K562 (cell line): ENCODE measurements around the gene CACNA1C. TPM values are rescaled to one million over a fixed set of nuclear protein-coding genes. Genes with fewer than 3 reads are reported as not detected.
"Not testable (repeated sequence)": the region's sequence is repeated elsewhere in the genome, so short reads cannot be mapped to it uniquely, and the experiment has no call there.

Experiments
- ATAC-seq: fragments of 200-7000 bp; cut with Tn5 transposase; 3 replicates; pipeline ENCODE4 v1.9.1; 2020; ENCODE audit warnings: moderate library complexity
- BruUV-seq: library from RNA; stranded (reverse); fragments of 400-500 nt; replicated peaks from 2 replicates; lab custom pipeline; 2021; lab: Mats Ljungman, UMichigan
- CTCF ChIA-PET: fragments of 300-600 bp; formaldehyde crosslinking; extraction: SDS; loops from one replicate; lab custom pipeline; 2021; ENCODE audit warnings: low intra/inter-chr PET ratio; lab: Yijun Ruan, JAX
- POLR2A ChIA-PET: fragments of 300-600, 350-650 bp; sonication (Branson Sonifier 250); formaldehyde crosslinking; extraction: SDS; loops from one replicate; lab custom pipeline; 2021; ENCODE audit warnings: antibody characterized with exemption, inconsistent platforms; lab: Yijun Ruan, JAX
- DNase-seq, 4 experiments: peaks; one replicate each; pipeline versions ENCODE4 v3.0.0 to v3.0.0-alpha.2; 2011 to 2018; ENCODE audit warnings: low spot score in 3 of 4, mixed read lengths in 3 of 4; ENCODE audit errors: extremely low read depth in 1 of 4
- FAIRE-seq: peaks from 2 replicates; lab custom pipeline; 2011; peaks lifted over from hg19 to GRCh38; lab: Jason Lieb, UNC
- H2AFZ ChIP-seq: 2 replicates; pipeline ENCODE4 v1.6.0; 2011; ENCODE audit warnings: low read depth, low read length, control low read depth, inconsistent platforms
- H3K27ac ChIP-seq: fragments of 200-600 bp; 3 replicates; pipeline ENCODE4 v1.8.0; 2011; ENCODE audit warnings: low read depth, mild to moderate bottlenecking, control low read depth, inconsistent platforms, low read length, moderate library complexity, mixed read lengths; ENCODE audit errors: extremely low read depth
- H3K27me3 ChIP-seq, 2 experiments: fragments of 300-600 bp in 1 of 2; 2 replicates in 1 of 2; 3 replicates in 1 of 2; pipeline versions ENCODE4 v1.6.0 to v1.8.0; 2011; ENCODE audit warnings: inconsistent platforms in 2 of 2, low read length in 2 of 2, mild to moderate bottlenecking in 1 of 2, mixed read lengths in 1 of 2, moderate library complexity in 1 of 2; ENCODE audit not compliant: control insufficient read depth in 2 of 2, insufficient read depth in 2 of 2
- H3K36me3 ChIP-seq: fragments of 300-600 bp; 3 replicates; pipeline ENCODE4 v1.8.0; 2011; ENCODE audit warnings: mild to moderate bottlenecking, low read length, inconsistent platforms; ENCODE audit not compliant: control insufficient read depth, insufficient read depth
- H3K4me1 ChIP-seq, 2 experiments: fragments of 200-600 bp in 1 of 2; replicated peaks in 1 of 2; 2 replicates in 1 of 2; 3 replicates in 1 of 2; pipeline versions ENCODE4 v1.5.1 to v1.8.0; 2011; ENCODE audit warnings: inconsistent platforms in 2 of 2, low read length in 2 of 2, mild to moderate bottlenecking in 1 of 2, mixed read lengths in 1 of 2, moderate library complexity in 1 of 2; ENCODE audit not compliant: control insufficient read depth in 2 of 2, insufficient read depth in 2 of 2
- H3K4me2 ChIP-seq: 2 replicates; pipeline ENCODE4 v1.6.1; 2011; ENCODE audit warnings: low read length, control low read depth, inconsistent platforms, mixed read lengths; ENCODE audit not compliant: insufficient read depth
- H3K4me3 ChIP-seq: fragments of 200-600 bp; sonication (generic), shearing (Covaris generic); 2 replicates; pipeline ENCODE4 v1.5.1; 2016; ENCODE audit warnings: control low read depth, inconsistent platforms
- H3K79me2 ChIP-seq: fragments of 200-600 bp; 3 replicates; pipeline ENCODE4 v1.8.0; 2011; ENCODE audit warnings: low read length, inconsistent platforms; ENCODE audit not compliant: control insufficient read depth, insufficient read depth
- H3K9ac ChIP-seq, 2 experiments: 2 replicates each; pipeline versions ENCODE4 v1.6.0 to v1.6.1; 2011; ENCODE audit warnings: low read depth in 2 of 2, low read length in 2 of 2, control low read depth in 1 of 2, inconsistent platforms in 1 of 2, mild to moderate bottlenecking in 1 of 2, mixed read lengths in 1 of 2; ENCODE audit not compliant: insufficient read depth in 1 of 2
- H3K9me1 ChIP-seq: one replicate; pipeline ENCODE4 v1.6.0; 2011; ENCODE audit warnings: inconsistent platforms, mild to moderate bottlenecking, low read length, moderate library complexity; ENCODE audit not compliant: control insufficient read depth, insufficient read depth
- H3K9me3 ChIP-seq: replicated peaks from 2 replicates; pipeline ENCODE4 v1.5.1; 2011; ENCODE audit warnings: low read depth, low read length, inconsistent platforms; ENCODE audit not compliant: control insufficient read depth, insufficient read depth
- H4K20me1 ChIP-seq: replicated peaks from 2 replicates; pipeline ENCODE4 v1.6.1; 2011; ENCODE audit warnings: low read length, inconsistent platforms, mixed read lengths; ENCODE audit not compliant: control insufficient read depth, insufficient read depth
- DACH1 ChIP-seq: fragments of 450-650 bp; IDR thresholded peaks from 2 replicates; pipeline ENCODE4 v1.6.1; 2018; ENCODE audit not compliant: partially characterized antibody
- MAFK ChIP-seq: IDR thresholded peaks from 2 replicates; pipeline ENCODE4 v1.6.1; 2011; ENCODE audit warnings: low read length, improper control_type of control experiment
- RHOXF2B ChIP-seq: fragments of 250-450 bp; sonication (Bioruptor Pico); conservative IDR thresholded peaks from 2 replicates; pipeline ENCODE4 v1.5.1; 2021
- WGBS: fragments of 100-300 bp; shearing (Covaris generic); methylation state at CpG from one replicate; pipeline ENCODE4 v1.1.6; 2016; ENCODE audit warnings: low coverage, mixed read lengths; ENCODE audit not compliant: insufficient coverage; ENCODE audit errors: missing lambda C conversion rate; 5-methylcytosine and 5-hydroxymethylcytosine counted together
- in situ Hi-C: fragments of 300-500 bp; cut with MboI; formaldehyde crosslinking; loops from 4 replicates; pipeline ENCODE4 v1.15.0; 2018; ENCODE audit warnings: inconsistent platforms, mixed read lengths
- intact Hi-C: fragments of 100-400 bp; cut with micrococcal nuclease; formaldehyde crosslinking; loops from 2 replicates; pipeline ENCODE4 v1.14.2; 2022
- polyA plus RNA-seq, 8 experiments: library from polyadenylated mRNA; depleted of rRNA in 4 of 8; stranded (reverse) in 5 of 8; unstranded in 3 of 8; fragments of >200 nt; fragmentation: Nextera tagmentation in 2 of 8; fragmentation: Illumina TruSeq in 1 of 8; extraction: Ambion mirVana in 2 of 8; extraction: Trizol in 1 of 8; gene quantifications; 2 replicates each; pipeline versions ENCODE4 v1.2.1 to v1.2.3, GENCODE V29; 2011 to 2014; ENCODE audit warnings: inconsistent platforms in 1 of 8, missing spikeins in 1 of 8
- total RNA-seq, 7 experiments: library from RNA; depleted of rRNA in 6 of 7; stranded (reverse); fragments of >200 nt in 6 of 7; fragmentation: Illumina TruSeq in 2 of 7; extraction: Trizol in 2 of 7; gene quantifications; 2 replicates each; pipeline versions ENCODE4 v1.2.1 to v1.2.3, GENCODE V29; 2011 to 2021; ENCODE audit warnings: low replicate concordance in 1 of 7
- TF ChIP-seq, protein P1 (sequence below): sonication (generic); formaldehyde crosslinking; IDR thresholded peaks from 2 replicates; pipeline ENCODE4 v1.8.1; 2023; ENCODE audit warnings: mild to moderate bottlenecking, missing genetic modification reagents, moderate library complexity

Gene CACNA1C
- total and polyA plus RNA-seq, 9 of the 15 experiments (the other 6 are each of a cell fraction or from before 2014, with no cell fraction given) = not detected

DNA sequence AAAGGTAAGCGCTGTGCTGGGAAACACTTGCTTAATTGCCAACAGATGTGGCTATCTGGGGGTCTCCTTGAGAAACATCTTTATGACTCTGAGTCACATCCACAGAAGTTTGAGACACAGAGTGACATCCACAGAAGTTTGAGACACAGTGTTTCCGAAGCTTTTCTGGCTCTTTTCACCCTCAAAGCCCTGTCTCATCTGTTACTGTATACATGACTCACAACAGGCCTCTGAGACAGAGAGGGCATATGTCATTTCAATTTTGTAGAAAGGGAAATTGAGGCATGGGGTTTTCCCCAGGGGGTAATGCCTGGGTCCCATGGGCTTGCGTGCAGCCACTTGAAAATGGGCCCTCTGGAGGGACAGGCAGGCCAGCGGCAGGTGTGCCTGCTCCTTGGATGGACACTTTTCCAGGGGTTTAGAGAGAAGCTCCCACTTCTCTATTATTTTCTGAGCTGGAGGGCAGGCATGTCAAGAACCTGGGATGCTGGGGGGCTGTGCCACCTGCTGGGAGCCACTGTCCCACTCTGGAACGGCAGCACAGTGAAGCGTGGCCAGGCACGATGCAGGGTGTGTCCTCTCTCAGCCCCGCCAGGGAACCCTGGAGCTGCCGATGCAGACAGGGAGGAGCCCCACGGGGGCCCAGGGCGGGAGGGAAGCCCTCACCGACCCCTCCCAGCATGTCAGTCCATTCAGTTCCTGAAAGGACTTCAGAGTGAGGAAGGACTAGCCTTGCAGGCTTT, 630.7 kb downstream of the CACNA1C start:
- intact Hi-C loops = no loop called here
- no peak for FAIRE-seq
- Histone ChIP-seq H3K9me1 (no peaks in the 10 kb centered on the region), H3K27ac (no peak overlapping the region), H3K4me3 (no peak overlapping the region), H3K36me3 (no peaks in the 10 kb centered on the region), H4K20me1 (no peaks in the 10 kb centered on the region), H3K9me3 (no peaks in the 10 kb centered on the region), H3K27me3 (peaks cover 3 to 21% of the 10 kb centered on the region in 2 experiments; a peak in 4 of 5 replicates), H2AFZ (no peak overlapping the region), H3K9ac (no peak overlapping the region), H3K4me2 (no peak overlapping the region), H3K79me2 (no peaks in the 10 kb centered on the region), H3K4me1 (no peaks in the 10 kb centered on the region)
- no peak for ATAC-seq
- TF ChIP-seq RHOXF2B (no peak), MAFK (no peak), DACH1 (no peak)
- TF ChIP-seq, protein P1, sequence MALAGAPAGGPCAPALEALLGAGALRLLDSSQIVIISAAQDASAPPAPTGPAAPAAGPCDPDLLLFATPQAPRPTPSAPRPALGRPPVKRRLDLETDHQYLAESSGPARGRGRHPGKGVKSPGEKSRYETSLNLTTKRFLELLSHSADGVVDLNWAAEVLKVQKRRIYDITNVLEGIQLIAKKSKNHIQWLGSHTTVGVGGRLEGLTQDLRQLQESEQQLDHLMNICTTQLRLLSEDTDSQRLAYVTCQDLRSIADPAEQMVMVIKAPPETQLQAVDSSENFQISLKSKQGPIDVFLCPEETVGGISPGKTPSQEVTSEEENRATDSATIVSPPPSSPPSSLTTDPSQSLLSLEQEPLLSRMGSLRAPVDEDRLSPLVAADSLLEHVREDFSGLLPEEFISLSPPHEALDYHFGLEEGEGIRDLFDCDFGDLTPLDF (CRISPR knock-in tag) = no peak
- POLR2A ChIA-PET = no interaction called here
- in situ Hi-C loops = no loop called here
- 2% methylated on average over 5 of the region's 12 CpGs for WGBS
- BruUV-seq = no TSS peak
- no peak for DNase-seq
- CTCF ChIA-PET = interaction anchor here (0.6 kb wide), 1 partner anchor 352 kb away, joined by 3 read pairs; no protein-coding TSS in a partner anchor

DNA sequence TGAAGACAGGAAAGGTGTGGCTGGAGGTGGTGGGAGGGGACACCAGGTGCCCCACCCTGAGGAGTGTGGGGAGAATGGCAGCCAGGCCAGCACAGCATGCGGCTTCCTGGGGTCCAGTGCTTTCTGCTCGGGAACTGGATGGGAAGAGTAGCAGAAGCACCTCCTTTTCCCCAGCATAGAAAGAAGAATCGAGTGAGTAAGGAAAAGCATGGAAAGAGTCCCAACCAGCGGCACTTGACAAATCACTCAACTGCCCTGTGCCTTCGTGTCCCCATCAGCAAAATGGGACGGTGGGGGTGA, 631.2 kb downstream of the CACNA1C start:
- H3K9me3 ChIP-seq, H3K4me3 ChIP-seq, H3K27ac ChIP-seq, H3K4me2 ChIP-seq, H3K4me1 ChIP-seq, H3K9ac ChIP-seq, FAIRE-seq, H3K79me2 ChIP-seq, CTCF ChIA-PET, H3K9me1 ChIP-seq, ATAC-seq, H4K20me1 ChIP-seq, POLR2A ChIA-PET, H2AFZ ChIP-seq, BruUV-seq, H3K36me3 ChIP-seq, DNase-seq, intact Hi-C loops, in situ Hi-C loops: not testable (repeated sequence)
- H3K27me3 ChIP-seq = peaks cover 3 to 17% of the 10 kb centered on the region in 2 experiments; a peak in 4 of 5 replicates
- 0% methylated on average over 4 of the region's 6 CpGs for WGBS

DNA sequence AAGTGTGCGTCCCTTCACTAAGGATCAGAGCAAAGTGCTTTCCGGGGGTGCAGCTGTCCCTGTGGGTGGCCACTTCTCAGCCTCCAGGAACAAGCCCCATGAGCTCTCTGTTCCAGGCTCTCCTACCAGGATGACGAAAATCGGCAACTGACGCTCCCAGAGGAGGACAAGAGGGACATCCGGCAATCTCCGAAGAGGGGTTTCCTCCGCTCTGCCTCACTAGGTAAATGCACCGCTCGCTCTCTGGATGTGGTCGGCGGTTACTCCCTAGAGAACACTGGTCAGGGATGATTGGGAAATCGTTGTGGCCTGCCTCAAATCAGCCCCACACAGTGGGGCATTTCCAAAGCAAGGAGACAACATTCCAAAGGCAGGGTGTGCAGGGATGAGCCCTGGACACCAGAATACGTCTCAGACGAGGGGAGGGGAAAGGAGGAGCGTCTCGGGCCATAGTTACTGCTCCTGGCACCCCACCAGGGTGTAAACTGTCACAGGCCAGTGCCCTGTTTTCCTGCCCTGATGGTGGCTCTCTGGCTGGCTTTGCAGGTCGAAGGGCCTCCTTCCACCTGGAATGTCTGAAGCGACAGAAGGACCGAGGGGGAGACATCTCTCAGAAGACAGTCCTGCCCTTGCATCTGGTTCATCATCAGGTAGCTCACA, 633.0 kb downstream of the CACNA1C start:
- POLR2A ChIA-PET, H3K79me2 ChIP-seq, CTCF ChIA-PET, H3K4me1 ChIP-seq, BruUV-seq, FAIRE-seq, H3K4me2 ChIP-seq, H3K27me3 ChIP-seq, H3K36me3 ChIP-seq, H3K27ac ChIP-seq, H3K4me3 ChIP-seq, H3K9ac ChIP-seq, DNase-seq, ATAC-seq, intact Hi-C loops, H4K20me1 ChIP-seq, in situ Hi-C loops, H2AFZ ChIP-seq, H3K9me3 ChIP-seq, H3K9me1 ChIP-seq: not testable (repeated sequence)
- WGBS = 1% methylated on average over 10 of the region's 20 CpGs
